ENCODE data around the gene FBLN1. TPM values are rescaled to one million over a fixed set of nuclear protein-coding genes. Genes with fewer than 3 reads are reported as not detected.
A peak's percentile ranks its signal among the peaks of the same experiment; 100 is the strongest.

FBLN1 gene
- total RNA-seq, 1 experiment from 2014 or later, result 183 TPM

- TF ChIP-seq, protein P1, sequence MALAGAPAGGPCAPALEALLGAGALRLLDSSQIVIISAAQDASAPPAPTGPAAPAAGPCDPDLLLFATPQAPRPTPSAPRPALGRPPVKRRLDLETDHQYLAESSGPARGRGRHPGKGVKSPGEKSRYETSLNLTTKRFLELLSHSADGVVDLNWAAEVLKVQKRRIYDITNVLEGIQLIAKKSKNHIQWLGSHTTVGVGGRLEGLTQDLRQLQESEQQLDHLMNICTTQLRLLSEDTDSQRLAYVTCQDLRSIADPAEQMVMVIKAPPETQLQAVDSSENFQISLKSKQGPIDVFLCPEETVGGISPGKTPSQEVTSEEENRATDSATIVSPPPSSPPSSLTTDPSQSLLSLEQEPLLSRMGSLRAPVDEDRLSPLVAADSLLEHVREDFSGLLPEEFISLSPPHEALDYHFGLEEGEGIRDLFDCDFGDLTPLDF (CRISPR knock-in tag; IDR thresholded peaks at IDR 0.05), result no peak
- no peak for TF ChIP-seq NFYB (CRISPR knock-in tag; conservative IDR thresholded peaks at IDR 0.05; ENCODE audit: low read depth)
These were observed 140.3 kb downstream of the FBLN1 start (continued) for GRCh38 chr22:45642986-45643385.

- no peak for DNase-seq (ENCODE audit: low spot score)
- ChIA-PET CTCF (interaction anchor here (0.8 to 2.4 kb wide), 9 partner anchors 9 to 222 kb away, joined by 3 to 11 read pairs (median 5); no protein-coding TSS in a partner anchor), POLR2A (no interaction called here)
- Mint-ChIP-seq H3K36me3 (no peaks in the 10 kb centered on the region), H3K27ac (no peak overlapping the region), H3K4me3 (peak overlapping the region; percentile 61), H3K9me3 (no peaks in the 10 kb centered on the region), H3K4me1 (peaks cover 31% of the 10 kb centered on the region), H3K27me3 (ENCODE audit: low read depth) (peaks cover 36% of the 10 kb centered on the region)
- TF ChIP-seq ZNF416 (CRISPR knock-in tag; IDR thresholded peaks at IDR 0.05) (no peak), KAT7 (CRISPR knock-in tag; IDR thresholded peaks at IDR 0.05; ENCODE audit: borderline replicate concordance) (no peak), NR3C1 (CRISPR knock-in tag; conservative IDR thresholded peaks at IDR 0.05; ENCODE audit: low read depth) (0 out of 2 replicates have a peak, but pooled peaks have one; percentile 5)
- ATAC-seq, result no peak
These were observed 142.0 kb downstream of the FBLN1 start for GRCh38 chr22:45644714-45645113.

GRCh38 chr22:45645150-45645525 is 142.5 kb downstream of the FBLN1 start:
- Mint-ChIP-seq H3K4me3 (peak overlapping the region; percentile 61), H3K4me1 (peaks cover 27% of the 10 kb centered on the region), H3K36me3 (no peaks in the 10 kb centered on the region), H3K27me3 (ENCODE audit: low read depth) (peaks cover 36% of the 10 kb centered on the region), H3K9me3 (no peaks in the 10 kb centered on the region), H3K27ac (no peak overlapping the region)
- ChIA-PET POLR2A (no interaction called here), CTCF (interaction anchor here (0.8 to 2.4 kb wide), 10 partner anchors 10 to 221 kb away, joined by 3 to 11 read pairs (median 4); no protein-coding TSS in a partner anchor)
- 0 out of 2 replicates have a peak, but pooled peaks have one; percentile 14 for TF ChIP-seq NR3C1 (CRISPR knock-in tag; conservative IDR thresholded peaks at IDR 0.05; ENCODE audit: low read depth)
- TF ChIP-seq NFYB (CRISPR knock-in tag; conservative IDR thresholded peaks at IDR 0.05; ENCODE audit: low read depth), result no peak
- DNase-seq (ENCODE audit: low spot score) (no peak), ATAC-seq (peak; percentile 5)

DNA sequence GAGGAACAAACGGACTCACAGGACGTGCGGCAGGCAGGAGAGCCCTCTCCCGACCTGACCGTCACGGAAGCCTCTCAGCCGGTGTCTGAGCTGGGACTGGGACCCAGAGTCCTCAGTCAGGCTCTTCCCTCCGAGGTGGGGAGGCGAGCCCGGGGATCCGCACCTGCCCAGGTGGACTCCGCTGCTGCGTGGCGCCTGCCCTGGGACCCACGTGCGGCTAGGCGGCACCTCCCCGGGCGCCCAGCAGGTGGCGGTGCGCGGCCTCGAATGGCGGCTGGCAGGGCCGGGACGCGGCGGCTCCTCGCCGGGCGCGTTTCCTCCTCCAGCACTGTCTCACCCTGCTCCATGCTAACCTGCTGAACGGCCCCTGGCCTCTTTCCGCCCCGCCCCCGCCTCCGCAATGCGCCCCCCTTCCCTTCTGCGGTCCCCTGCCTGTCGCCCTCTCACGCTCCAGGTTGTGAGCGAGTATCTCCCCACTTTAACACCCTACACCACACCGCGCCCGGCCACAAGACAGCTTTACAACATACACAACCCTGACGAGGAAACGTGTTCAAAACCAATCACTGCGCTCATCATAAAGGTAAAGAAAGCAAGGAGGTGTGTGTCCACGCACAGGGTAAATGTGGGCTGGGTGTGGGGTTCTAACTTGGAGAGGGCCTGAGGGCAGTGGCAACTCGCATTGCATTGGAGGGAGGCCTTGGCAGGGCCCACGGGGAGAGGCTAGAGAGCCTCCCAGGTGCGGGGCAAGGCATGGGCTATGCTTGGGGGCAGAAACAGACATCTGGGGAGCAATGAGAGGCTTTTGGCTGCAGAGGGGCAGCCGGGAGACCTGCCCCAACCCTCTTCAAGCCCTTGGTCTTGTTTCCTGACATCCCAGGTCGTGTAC is 143.1 kb downstream of the FBLN1 start:
- Mint-ChIP-seq H3K4me1 (peaks cover 21% of the 10 kb centered on the region), H3K4me3 (peak overlapping the region; percentile 61), H3K9me3 (no peaks in the 10 kb centered on the region), H3K36me3 (no peaks in the 10 kb centered on the region), H3K27ac (no peak overlapping the region), H3K27me3 (ENCODE audit: low read depth) (peaks cover 36% of the 10 kb centered on the region)
- DNase-seq (ENCODE audit: low spot score) (peak; percentile 86), ATAC-seq (peak; percentile 93)
- ChIA-PET CTCF (interaction anchor here (0.5 to 2.0 kb wide), 11 partner anchors 36 to 324 kb away, joined by 3 to 11 read pairs (median 3); no protein-coding TSS in a partner anchor), POLR2A (no interaction called here)
- TF ChIP-seq JAZF1 (CRISPR knock-in tag; IDR thresholded peaks at IDR 0.05), result no peak
- TF ChIP-seq GRHL2 (CRISPR knock-in tag; IDR thresholded peaks at IDR 0.05; ENCODE audit: insufficient replicate concordance, severe bottlenecking), result no peak
- TF ChIP-seq SP1 (CRISPR knock-in tag; conservative IDR thresholded peaks at IDR 0.05), result peak; percentile 65
- TF ChIP-seq ZBTB21 (CRISPR knock-in tag; IDR thresholded peaks at IDR 0.05; ENCODE audit: borderline replicate concordance), result 0 out of 2 replicates have a peak, but pooled peaks have one; percentile 34
- TF ChIP-seq, protein P2, sequence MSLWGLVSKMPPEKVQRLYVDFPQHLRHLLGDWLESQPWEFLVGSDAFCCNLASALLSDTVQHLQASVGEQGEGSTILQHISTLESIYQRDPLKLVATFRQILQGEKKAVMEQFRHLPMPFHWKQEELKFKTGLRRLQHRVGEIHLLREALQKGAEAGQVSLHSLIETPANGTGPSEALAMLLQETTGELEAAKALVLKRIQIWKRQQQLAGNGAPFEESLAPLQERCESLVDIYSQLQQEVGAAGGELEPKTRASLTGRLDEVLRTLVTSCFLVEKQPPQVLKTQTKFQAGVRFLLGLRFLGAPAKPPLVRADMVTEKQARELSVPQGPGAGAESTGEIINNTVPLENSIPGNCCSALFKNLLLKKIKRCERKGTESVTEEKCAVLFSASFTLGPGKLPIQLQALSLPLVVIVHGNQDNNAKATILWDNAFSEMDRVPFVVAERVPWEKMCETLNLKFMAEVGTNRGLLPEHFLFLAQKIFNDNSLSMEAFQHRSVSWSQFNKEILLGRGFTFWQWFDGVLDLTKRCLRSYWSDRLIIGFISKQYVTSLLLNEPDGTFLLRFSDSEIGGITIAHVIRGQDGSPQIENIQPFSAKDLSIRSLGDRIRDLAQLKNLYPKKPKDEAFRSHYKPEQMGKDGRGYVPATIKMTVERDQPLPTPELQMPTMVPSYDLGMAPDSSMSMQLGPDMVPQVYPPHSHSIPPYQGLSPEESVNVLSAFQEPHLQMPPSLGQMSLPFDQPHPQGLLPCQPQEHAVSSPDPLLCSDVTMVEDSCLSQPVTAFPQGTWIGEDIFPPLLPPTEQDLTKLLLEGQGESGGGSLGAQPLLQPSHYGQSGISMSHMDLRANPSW (CRISPR knock-in tag; conservative IDR thresholded peaks at IDR 0.05; ENCODE audit: low read depth), result 0 out of 2 replicates have a peak, but pooled peaks have one; percentile 61
- TF ChIP-seq, protein P3, sequence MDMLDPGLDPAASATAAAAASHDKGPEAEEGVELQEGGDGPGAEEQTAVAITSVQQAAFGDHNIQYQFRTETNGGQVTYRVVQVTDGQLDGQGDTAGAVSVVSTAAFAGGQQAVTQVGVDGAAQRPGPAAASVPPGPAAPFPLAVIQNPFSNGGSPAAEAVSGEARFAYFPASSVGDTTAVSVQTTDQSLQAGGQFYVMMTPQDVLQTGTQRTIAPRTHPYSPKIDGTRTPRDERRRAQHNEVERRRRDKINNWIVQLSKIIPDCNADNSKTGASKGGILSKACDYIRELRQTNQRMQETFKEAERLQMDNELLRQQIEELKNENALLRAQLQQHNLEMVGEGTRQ (CRISPR knock-in tag; IDR thresholded peaks at IDR 0.05), result peak; percentile 73
- TF ChIP-seq, protein P4, sequence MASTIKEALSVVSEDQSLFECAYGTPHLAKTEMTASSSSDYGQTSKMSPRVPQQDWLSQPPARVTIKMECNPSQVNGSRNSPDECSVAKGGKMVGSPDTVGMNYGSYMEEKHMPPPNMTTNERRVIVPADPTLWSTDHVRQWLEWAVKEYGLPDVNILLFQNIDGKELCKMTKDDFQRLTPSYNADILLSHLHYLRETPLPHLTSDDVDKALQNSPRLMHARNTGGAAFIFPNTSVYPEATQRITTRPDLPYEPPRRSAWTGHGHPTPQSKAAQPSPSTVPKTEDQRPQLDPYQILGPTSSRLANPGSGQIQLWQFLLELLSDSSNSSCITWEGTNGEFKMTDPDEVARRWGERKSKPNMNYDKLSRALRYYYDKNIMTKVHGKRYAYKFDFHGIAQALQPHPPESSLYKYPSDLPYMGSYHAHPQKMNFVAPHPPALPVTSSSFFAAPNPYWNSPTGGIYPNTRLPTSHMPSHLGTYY (CRISPR knock-in tag; IDR thresholded peaks at IDR 0.05), result no peak
- TF ChIP-seq ETV6 (CRISPR knock-in tag; IDR thresholded peaks at IDR 0.05), result 0 out of 2 replicates have a peak, but pooled peaks have one; percentile 10
- TF ChIP-seq NR3C1 (CRISPR knock-in tag; conservative IDR thresholded peaks at IDR 0.05; ENCODE audit: low read depth), result 0 out of 2 replicates have a peak, but pooled peaks have one; percentile 66
- TF ChIP-seq, protein P5, sequence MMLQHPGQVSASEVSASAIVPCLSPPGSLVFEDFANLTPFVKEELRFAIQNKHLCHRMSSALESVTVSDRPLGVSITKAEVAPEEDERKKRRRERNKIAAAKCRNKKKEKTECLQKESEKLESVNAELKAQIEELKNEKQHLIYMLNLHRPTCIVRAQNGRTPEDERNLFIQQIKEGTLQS (CRISPR knock-in tag; conservative IDR thresholded peaks at IDR 0.05), result no peak
- TF ChIP-seq, protein P6, sequence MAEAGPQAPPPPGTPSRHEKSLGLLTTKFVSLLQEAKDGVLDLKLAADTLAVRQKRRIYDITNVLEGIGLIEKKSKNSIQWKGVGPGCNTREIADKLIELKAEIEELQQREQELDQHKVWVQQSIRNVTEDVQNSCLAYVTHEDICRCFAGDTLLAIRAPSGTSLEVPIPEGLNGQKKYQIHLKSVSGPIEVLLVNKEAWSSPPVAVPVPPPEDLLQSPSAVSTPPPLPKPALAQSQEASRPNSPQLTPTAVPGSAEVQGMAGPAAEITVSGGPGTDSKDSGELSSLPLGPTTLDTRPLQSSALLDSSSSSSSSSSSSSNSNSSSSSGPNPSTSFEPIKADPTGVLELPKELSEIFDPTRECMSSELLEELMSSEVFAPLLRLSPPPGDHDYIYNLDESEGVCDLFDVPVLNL (CRISPR knock-in tag; IDR thresholded peaks at IDR 0.05; ENCODE audit: borderline replicate concordance, low read depth), result no peak
- no peak for TF ChIP-seq ZNF396 (CRISPR knock-in tag; IDR thresholded peaks at IDR 0.05; ENCODE audit: borderline replicate concordance)
- TF ChIP-seq, protein P7, sequence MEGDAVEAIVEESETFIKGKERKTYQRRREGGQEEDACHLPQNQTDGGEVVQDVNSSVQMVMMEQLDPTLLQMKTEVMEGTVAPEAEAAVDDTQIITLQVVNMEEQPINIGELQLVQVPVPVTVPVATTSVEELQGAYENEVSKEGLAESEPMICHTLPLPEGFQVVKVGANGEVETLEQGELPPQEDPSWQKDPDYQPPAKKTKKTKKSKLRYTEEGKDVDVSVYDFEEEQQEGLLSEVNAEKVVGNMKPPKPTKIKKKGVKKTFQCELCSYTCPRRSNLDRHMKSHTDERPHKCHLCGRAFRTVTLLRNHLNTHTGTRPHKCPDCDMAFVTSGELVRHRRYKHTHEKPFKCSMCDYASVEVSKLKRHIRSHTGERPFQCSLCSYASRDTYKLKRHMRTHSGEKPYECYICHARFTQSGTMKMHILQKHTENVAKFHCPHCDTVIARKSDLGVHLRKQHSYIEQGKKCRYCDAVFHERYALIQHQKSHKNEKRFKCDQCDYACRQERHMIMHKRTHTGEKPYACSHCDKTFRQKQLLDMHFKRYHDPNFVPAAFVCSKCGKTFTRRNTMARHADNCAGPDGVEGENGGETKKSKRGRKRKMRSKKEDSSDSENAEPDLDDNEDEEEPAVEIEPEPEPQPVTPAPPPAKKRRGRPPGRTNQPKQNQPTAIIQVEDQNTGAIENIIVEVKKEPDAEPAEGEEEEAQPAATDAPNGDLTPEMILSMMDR (IDR thresholded peaks at IDR 0.05), result peak; percentile 88
